GM11168 (cell line): ENCODE data around the gene SMAD2.

Source experiments
- in situ Hi-C: fragments of 300-500 bp; cut with MboI; formaldehyde crosslinking; loops from one replicate; pipeline ENCODE4 v1.12.0; 2022; ENCODE audit warnings: low sequenced_read_pairs; ENCODE audit not compliant: unreplicated experiment

SMAD2 gene

GRCh38 chr18:47932603-47933002 is 2.1 kb upstream of the SMAD2 start:
- in situ Hi-C loops, result no loop called here

DNA sequence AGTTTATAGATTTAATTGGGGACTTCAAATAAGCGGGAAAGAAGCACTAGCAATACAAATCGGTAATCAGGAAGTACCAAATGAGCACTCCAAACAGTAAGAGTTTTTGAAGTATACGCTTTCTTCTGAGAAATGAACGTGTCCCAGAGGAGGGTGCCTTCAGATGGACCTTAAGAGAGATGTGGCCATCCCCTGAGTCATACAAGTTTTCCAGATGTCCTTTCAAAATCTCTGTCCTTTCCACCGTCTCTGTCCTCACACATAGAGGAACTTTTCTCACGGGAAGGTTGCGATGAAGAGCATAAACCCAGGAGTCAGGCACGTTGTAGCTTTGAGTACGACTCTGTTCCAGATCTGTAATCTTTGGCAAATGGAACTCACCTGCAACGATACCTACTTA is 1.7 kb upstream of the SMAD2 start:
- in situ Hi-C loops, result no loop called here

GRCh38 chr18:47931718-47932103 is 1.3 kb upstream of the SMAD2 start:
- in situ Hi-C loops, result no loop called here

- in situ Hi-C loops, result no loop called here
These were observed 665 bp upstream of the SMAD2 start for GRCh38 chr18:47930931-47931717.

DNA sequence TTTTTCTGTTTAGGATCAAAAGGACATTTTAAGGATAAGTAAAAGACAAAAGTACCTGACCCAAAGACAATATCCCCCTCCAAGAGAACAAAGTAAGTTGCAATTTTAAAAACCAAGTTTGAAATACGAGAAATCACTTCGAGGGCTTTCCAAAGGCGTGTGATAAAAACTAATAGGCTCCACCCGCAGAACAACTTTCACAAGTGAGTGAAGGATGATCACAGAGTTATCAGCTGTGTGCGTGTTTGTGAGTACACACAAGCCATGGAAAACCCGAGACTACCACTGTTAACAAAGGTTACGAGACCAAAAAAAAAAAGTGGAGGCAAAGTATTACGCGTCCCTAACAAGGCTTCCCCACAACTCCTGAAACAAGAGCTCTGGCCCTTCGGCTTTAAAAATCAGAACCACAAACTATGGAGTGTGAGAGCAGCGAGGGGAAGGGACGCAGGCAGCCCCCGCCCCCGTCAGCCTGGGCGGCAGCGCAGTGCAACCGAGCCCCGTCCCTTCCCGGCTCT is 719 bp downstream of the SMAD2 start:
- in situ Hi-C loops, result no loop called here

DNA sequence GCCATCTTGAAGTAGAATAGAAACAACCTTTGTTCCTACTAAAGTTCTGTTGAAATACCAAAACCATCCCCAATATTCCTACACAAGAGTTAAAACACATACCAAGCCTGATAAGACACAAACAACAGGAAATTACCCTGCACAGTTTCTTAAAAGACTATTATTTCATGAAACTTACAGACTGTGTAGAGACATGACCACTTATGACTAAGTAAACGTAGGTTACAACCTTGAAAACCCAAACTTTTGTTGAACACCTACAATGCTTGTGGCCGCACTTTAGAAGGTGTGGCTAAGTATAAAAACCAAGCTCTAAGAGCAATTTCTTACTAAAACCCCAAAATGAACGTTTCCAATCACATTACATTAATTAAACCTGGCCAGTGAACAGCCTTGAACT is 2.0 kb downstream of the SMAD2 start:
- in situ Hi-C loops, result no loop called here

DNA sequence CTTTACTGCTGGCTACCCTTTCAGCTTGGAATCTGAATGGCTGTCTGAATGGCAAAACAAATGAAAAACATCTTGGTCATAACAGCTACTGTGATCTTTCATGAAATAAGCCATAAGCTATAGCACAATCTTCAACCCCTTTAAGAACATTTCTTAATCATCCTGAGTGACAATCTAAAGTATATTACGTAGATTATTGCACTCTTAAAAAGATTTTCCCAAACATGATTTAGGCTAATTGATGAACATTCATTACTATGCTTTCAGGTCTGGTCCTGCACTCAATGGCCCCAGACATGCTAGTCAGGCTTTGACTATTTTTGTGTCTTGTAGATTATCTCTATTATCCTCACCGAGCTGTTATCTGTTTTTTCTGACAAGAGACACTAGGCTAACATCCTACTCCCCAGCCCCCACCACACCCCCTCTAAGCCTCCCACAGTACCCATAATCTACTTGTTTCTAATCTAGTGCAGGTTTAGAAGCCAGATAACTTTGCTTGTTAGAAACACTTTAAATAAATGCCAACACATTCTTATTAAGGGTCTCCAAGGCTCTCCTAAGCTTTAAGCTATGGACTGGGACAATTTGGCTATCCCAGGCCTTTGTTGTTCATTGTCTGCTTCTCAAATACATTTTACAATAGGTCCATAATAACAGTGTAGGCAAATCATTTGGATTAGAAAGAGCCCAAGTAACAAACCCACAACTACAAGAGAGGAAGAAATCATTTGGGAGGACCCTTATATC is 4.2 kb downstream of the SMAD2 start:
- in situ Hi-C loops, result no loop called here

- in situ Hi-C loops, result no loop called here
These were observed 10.5 kb downstream of the SMAD2 start for GRCh38 chr18:47919916-47920315.

DNA sequence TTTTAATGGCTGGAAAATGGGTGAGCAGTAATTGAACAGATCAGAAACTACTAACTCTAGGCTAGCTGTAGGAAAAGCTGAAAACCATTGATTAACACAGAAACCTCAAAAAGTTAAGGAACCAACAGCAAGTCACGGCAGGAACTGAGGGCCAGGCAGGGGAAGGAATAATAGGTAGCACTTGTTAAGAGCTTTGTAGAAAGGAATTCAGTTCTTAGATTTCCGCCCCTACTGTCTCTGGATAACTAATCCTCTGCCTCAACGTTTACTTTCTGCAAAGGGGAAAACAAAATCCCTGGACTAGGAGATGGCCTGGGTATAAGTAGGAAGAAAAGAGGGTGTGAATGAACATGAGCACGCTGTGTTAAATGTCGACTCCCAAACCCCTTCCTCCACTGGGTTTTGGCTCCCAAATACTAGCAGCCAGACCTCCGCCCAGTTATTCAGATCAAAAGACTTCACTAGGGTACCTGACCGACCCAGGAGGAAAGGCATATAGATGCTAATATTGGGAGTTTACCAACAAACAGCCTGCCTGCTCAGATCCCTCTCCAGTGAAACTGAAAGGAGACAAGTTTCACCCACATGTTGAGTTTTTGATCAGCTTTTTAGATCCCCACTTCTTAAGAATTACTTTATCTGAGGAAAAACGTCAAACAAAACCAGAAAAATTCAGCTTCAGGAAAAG is 12.4 kb downstream of the SMAD2 start:
- in situ Hi-C loops, result no loop called here

DNA sequence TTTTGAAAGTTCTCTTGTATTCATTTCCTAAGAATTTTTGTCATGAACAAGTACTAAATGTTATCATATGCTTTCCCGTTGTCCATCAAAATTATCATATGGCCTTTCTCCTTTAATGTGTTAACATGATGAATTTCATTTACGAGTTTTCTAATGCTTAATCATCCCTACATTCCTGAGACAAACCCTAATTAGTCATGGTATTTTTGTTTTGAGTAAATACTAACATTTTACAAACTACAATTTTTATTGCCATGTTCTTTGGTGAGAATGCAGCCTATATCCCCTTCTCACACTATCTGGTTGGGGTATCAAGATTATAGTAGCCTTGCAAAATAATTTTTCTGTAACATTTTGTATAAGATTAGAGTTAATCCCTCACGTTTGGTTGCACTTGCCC is 14.5 kb downstream of the SMAD2 start:
- in situ Hi-C loops, result no loop called here

- in situ Hi-C loops, result no loop called here
These were observed 15.2 kb downstream of the SMAD2 start for GRCh38 chr18:47915229-47915628.

DNA sequence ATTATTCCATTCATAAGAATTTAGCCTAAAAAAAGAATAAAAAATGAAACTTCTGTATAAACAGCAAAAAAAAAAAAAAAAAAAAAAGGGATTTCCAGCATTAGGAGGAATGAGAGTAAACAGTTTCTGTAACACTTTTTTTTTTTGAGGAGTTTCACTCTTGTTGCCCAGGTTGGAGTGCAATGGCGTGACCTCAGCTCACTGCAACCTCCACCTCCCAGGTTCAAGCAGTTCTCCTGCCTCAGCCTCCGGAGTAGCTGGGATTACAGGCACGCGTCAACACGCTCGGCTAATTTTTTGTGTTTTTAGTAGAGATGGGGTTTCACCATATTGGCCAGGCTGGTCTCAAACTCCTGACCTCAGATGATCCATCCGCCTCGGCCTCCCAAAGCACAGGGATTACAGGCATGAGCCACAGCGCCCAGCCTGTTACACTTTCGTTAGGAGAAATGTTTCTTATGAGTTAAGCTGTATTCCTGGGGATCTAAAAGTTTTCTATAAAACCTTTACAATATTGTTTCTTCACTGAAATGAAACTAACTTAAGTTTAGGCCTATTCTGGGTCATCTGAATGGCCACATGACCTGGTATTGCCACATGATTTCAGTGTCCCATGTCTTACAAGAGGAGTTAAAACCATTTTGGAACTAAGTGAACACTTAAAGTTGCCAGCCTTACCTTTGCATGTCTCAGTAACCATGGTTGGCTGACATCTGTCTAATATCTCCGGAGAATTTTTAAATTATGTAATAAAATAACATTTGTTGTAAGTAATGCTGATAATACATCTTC is 17.5 kb downstream of the SMAD2 start:
- in situ Hi-C loops, result no loop called here

GRCh38 chr18:47912343-47912742 is 18.1 kb downstream of the SMAD2 start:
- in situ Hi-C loops, result no loop called here

DNA sequence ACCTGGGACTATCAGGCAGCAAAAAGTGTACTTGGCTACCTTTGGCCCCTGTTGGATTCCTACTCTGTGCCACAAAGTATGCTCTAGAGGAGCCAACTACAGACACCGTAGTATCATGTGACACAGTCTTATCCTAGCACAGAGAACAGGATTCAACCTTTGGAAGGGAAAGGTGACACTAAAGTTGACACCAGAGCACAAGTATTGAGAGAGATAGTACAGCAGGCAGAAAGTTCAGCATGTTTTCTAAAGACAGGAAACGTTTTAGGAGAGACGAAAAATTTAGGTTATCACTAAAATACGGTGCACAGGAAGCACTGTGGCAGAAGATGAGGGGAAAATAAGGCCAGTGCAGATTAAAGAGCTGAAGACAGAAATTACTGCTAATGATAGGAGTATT is 18.6 kb downstream of the SMAD2 start:
- in situ Hi-C loops, result no loop called here

DNA sequence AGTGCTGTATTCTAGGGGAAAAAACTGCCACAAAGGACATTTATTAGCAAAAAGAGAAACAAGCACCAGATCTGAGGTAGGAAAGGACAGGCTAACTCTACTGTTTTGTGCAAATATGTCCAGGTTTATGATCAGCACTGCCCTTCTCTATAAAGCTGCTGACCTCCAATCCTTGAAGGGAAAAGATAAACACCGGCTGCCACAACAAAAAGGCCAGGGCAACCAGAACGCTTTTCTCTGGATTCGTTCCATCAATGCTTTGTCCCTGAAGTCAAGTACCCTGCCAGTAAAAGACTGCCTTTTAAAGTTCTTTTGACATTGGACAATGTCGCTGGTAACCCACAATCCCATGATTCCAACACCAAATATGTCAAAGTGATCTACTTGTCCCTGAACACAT is 21.0 kb downstream of the SMAD2 start:
- in situ Hi-C loops, result no loop called here

DNA sequence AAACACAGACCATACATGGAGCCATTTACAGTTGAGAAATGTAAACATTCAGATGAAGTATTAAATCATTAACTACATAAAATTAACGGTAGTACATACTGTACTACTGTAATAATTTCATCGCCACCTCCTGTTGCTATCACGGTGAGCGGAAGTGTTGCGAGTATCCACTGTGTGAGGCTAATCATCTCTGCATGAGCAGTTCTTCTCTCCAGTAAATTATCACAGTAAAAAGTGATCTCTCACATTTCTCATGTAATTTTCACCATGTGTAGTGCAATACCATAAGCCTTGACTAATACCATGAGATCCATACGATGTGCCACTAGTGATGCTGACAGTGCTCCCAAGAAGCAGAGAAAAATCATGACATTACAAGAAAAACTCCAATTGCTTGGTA is 21.9 kb downstream of the SMAD2 start:
- in situ Hi-C loops, result no loop called here

GRCh38 chr18:47906408-47906807 is 24.1 kb downstream of the SMAD2 start:
- in situ Hi-C loops, result no loop called here

DNA sequence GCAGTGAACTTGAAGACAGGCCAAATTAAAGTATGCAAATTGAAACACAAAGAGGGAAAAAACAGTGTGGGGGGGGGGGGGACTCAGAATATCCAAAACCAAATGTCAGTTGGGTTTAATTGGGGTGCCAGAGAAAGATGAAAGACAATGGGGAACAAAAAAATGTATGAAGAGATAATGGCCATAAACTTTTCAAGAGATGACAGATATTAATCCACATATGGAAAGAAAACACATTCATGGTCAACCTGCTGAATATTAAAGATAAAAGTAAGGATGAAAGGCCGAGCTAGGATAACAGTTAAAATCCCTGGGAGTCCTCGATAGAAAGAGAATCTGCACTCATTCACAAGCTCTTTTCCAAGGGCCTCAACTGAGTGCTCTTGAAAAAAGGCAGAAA is 26.6 kb downstream of the SMAD2 start:
- in situ Hi-C loops, result no loop called here

- in situ Hi-C loops, result no loop called here
These were observed 28.7 kb downstream of the SMAD2 start for GRCh38 chr18:47901624-47902362.
